ENCODE measurements around the gene JCAD. TPM values are rescaled to one million over a fixed set of nuclear protein-coding genes. Genes with fewer than 3 reads are reported as not detected.

The JCAD gene
- total and polyA plus RNA-seq, 9 of the 15 experiments (the other 6 are each of a cell fraction or from before 2014, with no cell fraction given) = not detected

DNA sequence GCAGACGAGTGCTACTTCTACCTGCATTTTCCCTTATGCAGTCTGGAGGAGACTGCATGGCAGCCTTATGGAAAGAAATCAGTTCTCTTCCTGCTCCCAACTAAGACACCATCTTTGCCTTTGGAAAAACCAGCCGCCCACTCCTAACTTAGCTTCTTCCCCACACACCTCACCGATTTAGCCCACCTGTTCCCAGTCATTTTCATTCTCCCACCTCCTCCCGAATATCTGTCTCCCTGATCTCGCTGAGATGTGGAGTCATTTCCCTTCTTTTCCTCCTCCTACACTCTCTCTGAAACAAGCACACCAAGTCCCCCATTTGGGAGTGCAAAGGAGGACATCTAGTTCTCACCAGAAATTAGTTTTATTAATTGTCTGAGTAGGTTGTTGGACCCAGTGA, 35.2 kb upstream of the JCAD start:
- Histone ChIP-seq H2AFZ (ENCODE audit: low read depth, low read length) (no peak overlapping the region), H3K9me3 (replicated peaks; ENCODE audit: control insufficient read depth, insufficient read depth, low read depth, low read length) (no peaks in the 10 kb centered on the region), H3K36me3 (ENCODE audit: control insufficient read depth, insufficient read depth, low read length) (no peaks in the 10 kb centered on the region), H3K4me2 (ENCODE audit: insufficient read depth, low read length) (no peak overlapping the region), H3K27ac (ENCODE audit: extremely low read depth, low read depth, low read length) (no peak overlapping the region), H3K4me3 (no peak overlapping the region), H3K9ac (ENCODE audit: insufficient read depth in 1 of 2, low read depth in 2 of 2, low read length in 2 of 2) (no peak overlapping the region), H3K9me1 (ENCODE audit: control insufficient read depth, insufficient read depth, low read length) (no peaks in the 10 kb centered on the region), H4K20me1 (replicated peaks; ENCODE audit: control insufficient read depth, insufficient read depth, low read length) (no peaks in the 10 kb centered on the region), H3K27me3 (ENCODE audit: control insufficient read depth in 2 of 2, insufficient read depth in 2 of 2, low read length in 2 of 2) (peaks cover 6 to 9% of the 10 kb centered on the region in 2 experiments; a peak in 4 of 5 replicates), H3K79me2 (ENCODE audit: control insufficient read depth, insufficient read depth, low read length) (no peaks in the 10 kb centered on the region), H3K4me1 (replicated peaks in 1 of 2; ENCODE audit: control insufficient read depth in 2 of 2, insufficient read depth in 2 of 2, low read length in 2 of 2) (no peaks in the 10 kb centered on the region)
- TF ChIP-seq, protein P1, sequence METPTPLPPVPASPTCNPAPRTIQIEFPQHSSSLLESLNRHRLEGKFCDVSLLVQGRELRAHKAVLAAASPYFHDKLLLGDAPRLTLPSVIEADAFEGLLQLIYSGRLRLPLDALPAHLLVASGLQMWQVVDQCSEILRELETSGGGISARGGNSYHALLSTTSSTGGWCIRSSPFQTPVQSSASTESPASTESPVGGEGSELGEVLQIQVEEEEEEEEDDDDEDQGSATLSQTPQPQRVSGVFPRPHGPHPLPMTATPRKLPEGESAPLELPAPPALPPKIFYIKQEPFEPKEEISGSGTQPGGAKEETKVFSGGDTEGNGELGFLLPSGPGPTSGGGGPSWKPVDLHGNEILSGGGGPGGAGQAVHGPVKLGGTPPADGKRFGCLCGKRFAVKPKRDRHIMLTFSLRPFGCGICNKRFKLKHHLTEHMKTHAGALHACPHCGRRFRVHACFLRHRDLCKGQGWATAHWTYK (CRISPR knock-in tag; IDR thresholded peaks at IDR 0.05) = no peak
- TF ChIP-seq ZNF75A (CRISPR knock-in tag; IDR thresholded peaks at IDR 0.05) (no peak), KAT7 (CRISPR knock-in tag; IDR thresholded peaks at IDR 0.05; ENCODE audit: borderline replicate concordance) (no peak)
- TF ChIP-seq, protein P2, sequence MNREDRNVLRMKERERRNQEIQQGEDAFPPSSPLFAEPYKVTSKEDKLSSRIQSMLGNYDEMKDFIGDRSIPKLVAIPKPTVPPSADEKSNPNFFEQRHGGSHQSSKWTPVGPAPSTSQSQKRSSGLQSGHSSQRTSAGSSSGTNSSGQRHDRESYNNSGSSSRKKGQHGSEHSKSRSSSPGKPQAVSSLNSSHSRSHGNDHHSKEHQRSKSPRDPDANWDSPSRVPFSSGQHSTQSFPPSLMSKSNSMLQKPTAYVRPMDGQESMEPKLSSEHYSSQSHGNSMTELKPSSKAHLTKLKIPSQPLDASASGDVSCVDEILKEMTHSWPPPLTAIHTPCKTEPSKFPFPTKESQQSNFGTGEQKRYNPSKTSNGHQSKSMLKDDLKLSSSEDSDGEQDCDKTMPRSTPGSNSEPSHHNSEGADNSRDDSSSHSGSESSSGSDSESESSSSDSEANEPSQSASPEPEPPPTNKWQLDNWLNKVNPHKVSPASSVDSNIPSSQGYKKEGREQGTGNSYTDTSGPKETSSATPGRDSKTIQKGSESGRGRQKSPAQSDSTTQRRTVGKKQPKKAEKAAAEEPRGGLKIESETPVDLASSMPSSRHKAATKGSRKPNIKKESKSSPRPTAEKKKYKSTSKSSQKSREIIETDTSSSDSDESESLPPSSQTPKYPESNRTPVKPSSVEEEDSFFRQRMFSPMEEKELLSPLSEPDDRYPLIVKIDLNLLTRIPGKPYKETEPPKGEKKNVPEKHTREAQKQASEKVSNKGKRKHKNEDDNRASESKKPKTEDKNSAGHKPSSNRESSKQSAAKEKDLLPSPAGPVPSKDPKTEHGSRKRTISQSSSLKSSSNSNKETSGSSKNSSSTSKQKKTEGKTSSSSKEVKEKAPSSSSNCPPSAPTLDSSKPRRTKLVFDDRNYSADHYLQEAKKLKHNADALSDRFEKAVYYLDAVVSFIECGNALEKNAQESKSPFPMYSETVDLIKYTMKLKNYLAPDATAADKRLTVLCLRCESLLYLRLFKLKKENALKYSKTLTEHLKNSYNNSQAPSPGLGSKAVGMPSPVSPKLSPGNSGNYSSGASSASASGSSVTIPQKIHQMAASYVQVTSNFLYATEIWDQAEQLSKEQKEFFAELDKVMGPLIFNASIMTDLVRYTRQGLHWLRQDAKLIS (CRISPR knock-in tag; IDR thresholded peaks at IDR 0.05) = no peak
- no TSS peak for BruUV-seq (replicated peaks)
- no peak for FAIRE-seq
- CTCF ChIA-PET (ENCODE audit: low intra/inter-chr PET ratio) = no interaction called here
- POLR2A ChIA-PET = no interaction called here
- WGBS (ENCODE audit: insufficient coverage, low coverage, missing lambda C conversion rate) = 2% methylated on average over 5 of the region's 5 CpGs
- in situ Hi-C loops (cut with MboI) = no loop called here
- intact Hi-C loops (cut with micrococcal nuclease) = no loop called here
- DNase-seq (ENCODE audit: extremely low read depth in 1 of 4, low spot score in 3 of 4) = no peak
- no peak for ATAC-seq

Measured in K562 (cell line).